ENCODE measurements around the gene UBE2D3.

The UBE2D3 gene

DNA sequence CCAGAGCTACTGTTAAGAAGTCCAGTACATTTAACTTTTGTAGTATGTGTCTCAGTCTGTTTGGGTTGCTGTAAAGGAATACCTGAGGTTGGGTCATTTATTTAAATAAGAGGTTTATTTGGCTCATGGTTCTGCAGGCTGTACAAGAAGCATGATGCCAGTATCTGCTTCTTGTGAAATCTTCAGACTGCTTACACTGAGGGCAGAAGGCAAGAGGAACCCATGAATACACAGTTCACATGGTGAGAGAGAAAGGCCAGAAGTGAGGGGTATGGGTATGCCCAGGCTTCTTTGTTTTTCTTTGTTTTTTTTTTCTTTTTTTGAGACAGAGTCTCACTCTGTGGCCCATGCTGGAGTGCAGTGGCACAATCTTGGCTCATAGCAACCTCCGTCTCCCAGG, 35.4 kb upstream of the UBE2D3 start:
- H3K36me3 ChIP-seq (ENCODE audit: insufficient read depth, insufficient read length, low read length): no peaks in the 10 kb centered on the region
- H3K4me1 ChIP-seq (ENCODE audit: insufficient read depth, insufficient read length): no peaks in the 10 kb centered on the region
- no peak for DNase-seq (ENCODE audit: low read depth, low spot score)
- no peaks in the 10 kb centered on the region for H3K27me3 ChIP-seq (ENCODE audit: insufficient read depth, insufficient read length)
- no peak overlapping the region for H3K4me3 ChIP-seq (ENCODE audit: insufficient read length, low read depth)
- H3K9ac ChIP-seq (ENCODE audit: insufficient read length, low read depth): no peak overlapping the region
- peaks cover 13% of the 10 kb centered on the region; the same call in 1 of the 2 replicates for H3K9me3 ChIP-seq (ENCODE audit: insufficient read depth, low read length)
- TF ChIP-seq ZNF274 (IDR thresholded peaks at IDR 0.05; ENCODE audit: low read depth, low read length) (no peak), SUZ12 (IDR thresholded peaks at IDR 0.05; ENCODE audit: extremely low read depth, insufficient read depth, insufficient read length) (no peak), YY1 (IDR thresholded peaks at IDR 0.05; ENCODE audit: insufficient read depth, insufficient read length) (no peak)

DNA sequence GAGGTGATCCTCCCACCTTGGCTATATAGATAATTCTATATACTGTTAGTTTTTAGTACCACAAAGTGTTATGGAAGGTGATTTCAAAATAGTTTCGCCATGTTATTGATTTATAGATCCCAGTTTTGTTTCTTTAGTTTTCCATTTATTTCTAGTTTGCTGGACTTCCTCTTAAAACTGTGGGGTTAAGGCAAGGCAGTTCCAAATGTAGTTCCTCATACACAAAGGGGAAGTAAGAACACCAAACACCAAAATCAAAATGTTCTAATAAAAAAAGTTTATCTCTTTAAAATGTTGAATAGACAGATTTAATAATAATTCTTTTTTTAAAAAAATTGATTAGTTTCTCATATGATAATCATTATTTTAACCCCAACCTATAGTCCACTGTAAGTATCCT, 34.7 kb upstream of the UBE2D3 start:
- DNase-seq (ENCODE audit: low read depth, low spot score): no peak
- Histone ChIP-seq H3K9ac (ENCODE audit: insufficient read length, low read depth) (no peak overlapping the region), H3K27me3 (ENCODE audit: insufficient read depth, insufficient read length) (no peaks in the 10 kb centered on the region), H3K9me3 (ENCODE audit: insufficient read depth, low read length) (peaks cover 13% of the 10 kb centered on the region; the same call in 1 of the 2 replicates), H3K4me1 (ENCODE audit: insufficient read depth, insufficient read length) (no peaks in the 10 kb centered on the region), H3K36me3 (ENCODE audit: insufficient read depth, insufficient read length, low read length) (no peaks in the 10 kb centered on the region), H3K4me3 (ENCODE audit: insufficient read length, low read depth) (no peak overlapping the region)
- TF ChIP-seq SUZ12 (IDR thresholded peaks at IDR 0.05; ENCODE audit: extremely low read depth, insufficient read depth, insufficient read length) (no peak), YY1 (IDR thresholded peaks at IDR 0.05; ENCODE audit: insufficient read depth, insufficient read length) (no peak), ZNF274 (IDR thresholded peaks at IDR 0.05; ENCODE audit: low read depth, low read length) (no peak)

GRCh38 chr4:102860611-102861324, 33.4 kb upstream of the UBE2D3 start:
- Histone ChIP-seq H3K9ac (ENCODE audit: insufficient read length, low read depth) (no peak overlapping the region), H3K27me3 (ENCODE audit: insufficient read depth, insufficient read length) (no peaks in the 10 kb centered on the region), H3K4me3 (ENCODE audit: insufficient read length, low read depth) (no peak overlapping the region), H3K36me3 (ENCODE audit: insufficient read depth, insufficient read length, low read length) (no peaks in the 10 kb centered on the region), H3K9me3 (ENCODE audit: insufficient read depth, low read length) (peaks cover 13% of the 10 kb centered on the region; the same call in 1 of the 2 replicates), H3K4me1 (ENCODE audit: insufficient read depth, insufficient read length) (no peaks in the 10 kb centered on the region)
- DNase-seq (ENCODE audit: low read depth, low spot score): no peak
- TF ChIP-seq SUZ12 (IDR thresholded peaks at IDR 0.05; ENCODE audit: extremely low read depth, insufficient read depth, insufficient read length): no peak
- TF ChIP-seq ZNF274 (IDR thresholded peaks at IDR 0.05; ENCODE audit: low read depth, low read length): no peak
- TF ChIP-seq YY1 (IDR thresholded peaks at IDR 0.05; ENCODE audit: insufficient read depth, insufficient read length): no peak

DNA sequence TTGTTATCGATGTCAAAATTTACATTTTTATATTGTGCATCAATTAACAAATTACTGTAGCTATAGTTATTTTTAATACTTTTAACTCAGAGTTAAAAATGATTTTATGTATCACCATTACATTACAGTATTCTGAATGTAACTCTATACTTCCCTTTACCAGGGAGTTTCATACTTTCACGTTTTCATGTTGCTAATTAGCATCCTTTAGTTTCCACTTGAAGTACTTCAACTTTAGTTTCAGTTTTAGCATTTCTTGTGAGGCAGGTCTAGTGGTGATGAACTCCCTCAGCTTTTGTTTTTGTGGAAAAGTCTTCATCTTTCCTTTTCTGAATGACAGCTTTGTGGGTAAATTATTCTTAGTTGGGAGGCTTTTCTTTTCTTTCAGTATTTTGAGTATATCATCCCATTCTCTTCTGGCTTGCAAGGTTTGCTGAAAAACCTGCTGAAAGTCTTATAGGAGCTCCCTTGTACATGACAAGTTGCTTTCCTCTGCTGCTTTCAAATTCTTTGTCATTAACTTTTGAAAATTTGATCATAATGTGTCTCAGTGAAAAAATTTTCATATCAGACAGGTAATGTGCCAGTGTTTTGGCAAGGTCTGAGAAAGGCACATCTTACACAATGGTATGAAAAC, 31.6 kb upstream of the UBE2D3 start:
- Histone ChIP-seq H3K27me3 (ENCODE audit: insufficient read depth, insufficient read length) (no peaks in the 10 kb centered on the region), H3K4me3 (ENCODE audit: insufficient read length, low read depth) (no peak overlapping the region), H3K36me3 (ENCODE audit: insufficient read depth, insufficient read length, low read length) (no peaks in the 10 kb centered on the region), H3K4me1 (ENCODE audit: insufficient read depth, insufficient read length) (no peaks in the 10 kb centered on the region), H3K9me3 (ENCODE audit: insufficient read depth, low read length) (peaks cover 13% of the 10 kb centered on the region; the same call in 1 of the 2 replicates), H3K9ac (ENCODE audit: insufficient read length, low read depth) (no peak overlapping the region)
- no peak for DNase-seq (ENCODE audit: low read depth, low spot score)
- TF ChIP-seq YY1 (IDR thresholded peaks at IDR 0.05; ENCODE audit: insufficient read depth, insufficient read length) (no peak), SUZ12 (IDR thresholded peaks at IDR 0.05; ENCODE audit: extremely low read depth, insufficient read depth, insufficient read length) (no peak), ZNF274 (IDR thresholded peaks at IDR 0.05; ENCODE audit: low read depth, low read length) (no peak)

DNA sequence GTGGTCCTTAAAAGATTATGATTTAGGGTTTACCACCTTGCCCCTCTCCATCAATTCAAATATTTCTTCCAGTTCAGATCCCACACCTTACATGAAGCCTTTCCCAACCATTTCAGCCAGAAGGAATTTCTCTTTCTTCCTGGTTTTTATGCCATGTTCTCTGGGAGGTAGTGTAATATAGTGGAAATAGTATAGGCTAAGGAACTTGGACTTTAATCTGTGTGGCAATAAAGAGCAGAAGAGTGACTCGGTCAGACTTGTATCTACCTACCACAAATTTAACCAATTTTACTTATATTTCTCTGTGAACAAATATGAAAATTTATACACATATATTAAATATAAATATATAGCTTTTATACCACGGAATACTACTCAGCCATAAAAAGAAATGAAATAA, 23.0 kb upstream of the UBE2D3 start:
- Histone ChIP-seq H3K4me3 (ENCODE audit: insufficient read length, low read depth) (no peak overlapping the region), H3K4me1 (ENCODE audit: insufficient read depth, insufficient read length) (no peaks in the 10 kb centered on the region), H3K36me3 (ENCODE audit: insufficient read depth, insufficient read length, low read length) (no peaks in the 10 kb centered on the region), H3K9ac (ENCODE audit: insufficient read length, low read depth) (no peak overlapping the region), H3K9me3 (ENCODE audit: insufficient read depth, low read length) (no peaks in the 10 kb centered on the region), H3K27me3 (ENCODE audit: insufficient read depth, insufficient read length) (no peaks in the 10 kb centered on the region)
- DNase-seq (ENCODE audit: low read depth, low spot score): no peak
- TF ChIP-seq ZNF274 (IDR thresholded peaks at IDR 0.05; ENCODE audit: low read depth, low read length) (no peak), SUZ12 (IDR thresholded peaks at IDR 0.05; ENCODE audit: extremely low read depth, insufficient read depth, insufficient read length) (no peak), YY1 (IDR thresholded peaks at IDR 0.05; ENCODE audit: insufficient read depth, insufficient read length) (no peak)

GRCh38 chr4:102849579-102850104, 22.3 kb upstream of the UBE2D3 start:
- no peaks in the 10 kb centered on the region for H3K36me3 ChIP-seq (ENCODE audit: insufficient read depth, insufficient read length, low read length)
- no peak overlapping the region for H3K4me3 ChIP-seq (ENCODE audit: insufficient read length, low read depth)
- H3K9ac ChIP-seq (ENCODE audit: insufficient read length, low read depth): no peak overlapping the region
- no peaks in the 10 kb centered on the region for H3K4me1 ChIP-seq (ENCODE audit: insufficient read depth, insufficient read length)
- H3K9me3 ChIP-seq (ENCODE audit: insufficient read depth, low read length): no peaks in the 10 kb centered on the region
- no peaks in the 10 kb centered on the region for H3K27me3 ChIP-seq (ENCODE audit: insufficient read depth, insufficient read length)
- no peak for DNase-seq (ENCODE audit: low read depth, low spot score)
- TF ChIP-seq YY1 (IDR thresholded peaks at IDR 0.05; ENCODE audit: insufficient read depth, insufficient read length): no peak
- no peak for TF ChIP-seq SUZ12 (IDR thresholded peaks at IDR 0.05; ENCODE audit: extremely low read depth, insufficient read depth, insufficient read length)
- TF ChIP-seq ZNF274 (IDR thresholded peaks at IDR 0.05; ENCODE audit: low read depth, low read length): no peak

DNA sequence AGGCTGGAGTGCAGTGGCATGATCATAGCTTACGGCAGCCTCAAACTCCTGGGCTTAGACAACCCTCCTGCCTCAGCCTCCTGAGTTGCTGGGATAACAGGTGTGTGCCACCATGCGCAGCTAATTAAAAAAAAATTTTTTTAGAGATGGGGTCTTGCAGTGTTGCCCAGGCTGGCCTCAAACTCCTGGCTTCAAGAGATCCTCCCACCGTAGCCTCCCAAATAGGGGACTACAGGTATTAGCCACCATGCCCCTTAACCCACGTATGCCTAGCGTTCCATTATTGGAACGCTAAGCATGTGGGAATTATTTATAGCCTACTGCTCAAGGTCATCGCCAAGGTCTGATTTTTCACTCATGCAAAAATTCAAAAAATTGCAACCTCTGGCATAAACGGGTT, 20.3 kb upstream of the UBE2D3 start:
- no peak for DNase-seq (ENCODE audit: low read depth, low spot score)
- no peaks in the 10 kb centered on the region for H3K36me3 ChIP-seq (ENCODE audit: insufficient read depth, insufficient read length, low read length)
- no peak for TF ChIP-seq ZNF274 (IDR thresholded peaks at IDR 0.05; ENCODE audit: low read depth, low read length)
- no peaks in the 10 kb centered on the region for H3K4me1 ChIP-seq (ENCODE audit: insufficient read depth, insufficient read length)
- no peaks in the 10 kb centered on the region for H3K9me3 ChIP-seq (ENCODE audit: insufficient read depth, low read length)
- H3K27me3 ChIP-seq (ENCODE audit: insufficient read depth, insufficient read length): no peaks in the 10 kb centered on the region
- no peak overlapping the region for H3K9ac ChIP-seq (ENCODE audit: insufficient read length, low read depth)
- H3K4me3 ChIP-seq (ENCODE audit: insufficient read length, low read depth): no peak overlapping the region

Measured in NT2/D1 (cell line).